Gastroesophageal sphincter (tissue), 4 donors: ENCODE measurements around the gene ANGEL1. TPM values are rescaled to one million over a fixed set of nuclear protein-coding genes. Genes with fewer than 3 reads are reported as not detected.

ENCODE experiments used
- ATAC-seq: fragments of 150-250 bp; one replicate; pipeline ENCODE4 v1.9.1; 2016; ENCODE audit warnings: mild to moderate bottlenecking, moderate library complexity
- H3K27ac ChIP-seq, 4 donors: fragments of 200-600 bp; sonication (generic) in 3 of 4; 1 replicate in 3 of 4; 2 replicates in 1 of 4; pipeline ENCODE4 v1.5.1; 2016 to 2019
- H3K27me3 ChIP-seq: fragments of 200-600 bp; sonication (generic); one replicate; pipeline ENCODE4 v1.5.1; 2019
- H3K36me3 ChIP-seq, 2 donors: fragments of 200-600 bp; sonication (generic); one replicate each; pipeline ENCODE4 v1.5.1; 2019; ENCODE audit warnings: control low read depth in 1 of 2
- H3K4me1 ChIP-seq, 3 donors: fragments of 200-600 bp; sonication (generic); 1 replicate in 2 of 3; 2 replicates in 1 of 3; pipeline ENCODE4 v1.5.1; 2016 to 2019; ENCODE audit warnings: control low read depth in 2 of 3
- H3K4me3 ChIP-seq, 2 donors: fragments of 200-600 bp; sonication (generic); one replicate each; pipeline ENCODE4 v1.5.1; 2019; ENCODE audit warnings: mild to moderate bottlenecking in 1 of 2, moderate library complexity in 1 of 2
- H3K9me3 ChIP-seq, 3 donors: fragments of 200-600 bp; sonication (generic); one replicate each; pipeline ENCODE4 v1.5.1; 2017 to 2019; ENCODE audit warnings: control low read depth in 2 of 3
- CTCF ChIP-seq, 4 experiments: fragments of 200-600 bp in 2 of 4; fragments of 450-650 bp in 2 of 4; sonication (generic) in 1 of 4; IDR thresholded peaks; one replicate each; pipeline ENCODE4 v1.5.1; 2017 to 2019; ENCODE audit warnings: antibody characterized with exemption in 4 of 4, mild to moderate bottlenecking in 2 of 4, moderate library complexity in 2 of 4
- EP300 ChIP-seq: sonication (generic); formaldehyde crosslinking; IDR thresholded peaks from one replicate; pipeline ENCODE4 v1.6.1; 2017; ENCODE audit warnings: antibody characterized with exemption, mild to moderate bottlenecking
- POLR2A ChIP-seq, 2 donors: fragments of 450-650 bp; IDR thresholded peaks; one replicate each; pipeline ENCODE4 v1.6.1; 2017; ENCODE audit warnings: antibody characterized with exemption in 2 of 2, mild to moderate bottlenecking in 2 of 2, moderate library complexity in 1 of 2
- POLR2AphosphoS5 ChIP-seq: sonication (generic); formaldehyde crosslinking; IDR thresholded peaks from one replicate; pipeline ENCODE4 v1.6.1; 2017; ENCODE audit warnings: antibody characterized with exemption
- WGBS, 2 donors: methylation state at CpG; one replicate each; pipeline ENCODE4 v1.1.5; 2018; ENCODE audit warnings: low coverage in 1 of 2; 5-methylcytosine and 5-hydroxymethylcytosine counted together
- total RNA-seq, 4 donors: library from RNA; depleted of rRNA; stranded (reverse); fragments of >200 nt; gene quantifications; one replicate each; pipeline ENCODE4 v1.1.0, GENCODE V29; 2016

Gene ANGEL1
- total RNA-seq, 4 donors from 2014 or later = 9.0 to 27.5 (median 12.2) TPM

GRCh38 chr14:76769636-76770292 is 42.9 kb downstream of the ANGEL1 start:
- Histone ChIP-seq H3K27ac (no peak overlapping the region), H3K27me3 (no peaks in the 10 kb centered on the region), H3K36me3 (no peaks in the 10 kb centered on the region), H3K4me1 (peaks cover 0 to 60% (median 15%) of the 10 kb centered on the region in 3 donors), H3K9me3 (no peaks in the 10 kb centered on the region), H3K4me3 (no peak overlapping the region)
- ATAC-seq = no peak
- WGBS, 2 donors = 38 to 62% methylated on average over 1 to 4 of the region's 18 CpGs
- TF ChIP-seq POLR2AphosphoS5 = no peak
- no peak for TF ChIP-seq CTCF (IDR thresholded peaks at IDR 0.05)

GRCh38 chr14:76768671-76769500 is 43.8 kb downstream of the ANGEL1 start:
- ATAC-seq = no peak
- Histone ChIP-seq H3K36me3 (no peaks in the 10 kb centered on the region), H3K4me1 (peaks cover 0 to 61% (median 14%) of the 10 kb centered on the region in 3 donors), H3K27ac (peak overlapping the region in 3 of 4 donors; percentile 39 to 62 (median 56)), H3K9me3 (no peaks in the 10 kb centered on the region), H3K27me3 (no peaks in the 10 kb centered on the region), H3K4me3 (no peak overlapping the region)
- WGBS, 2 donors = 48 to 100% methylated on average over 1 to 6 of the region's 11 CpGs
- TF ChIP-seq EP300 (no peak), POLR2AphosphoS5 (no peak), CTCF (IDR thresholded peaks at IDR 0.05) (no peak), POLR2A (IDR thresholded peaks at IDR 0.05) (no peak)

GRCh38 chr14:76767681-76768656 is 44.7 kb downstream of the ANGEL1 start:
- no peaks in the 10 kb centered on the region for H3K36me3 ChIP-seq
- no peaks in the 10 kb centered on the region for H3K27me3 ChIP-seq
- no peak overlapping the region for H3K4me3 ChIP-seq
- TF ChIP-seq CTCF (IDR thresholded peaks at IDR 0.05) = no peak
- no peak for TF ChIP-seq POLR2A (IDR thresholded peaks at IDR 0.05)
- no peak for TF ChIP-seq POLR2AphosphoS5
- TF ChIP-seq EP300 = no peak
- H3K27ac ChIP-seq = peak overlapping the region in 3 of 4 donors; percentile 39 to 62 (median 56)
- peak; percentile 64 for ATAC-seq
- H3K4me1 ChIP-seq = peaks cover 0 to 62% (median 12%) of the 10 kb centered on the region in 3 donors
- WGBS, 2 donors = 50 to 93% methylated on average over 2 to 5 of the region's 15 CpGs
- H3K9me3 ChIP-seq = no peaks in the 10 kb centered on the region

- H3K4me3 ChIP-seq = no peak overlapping the region
- H3K27ac ChIP-seq = peak overlapping the region in 1 of 4 donors; percentile 35
- no peak for ATAC-seq
- no peaks in the 10 kb centered on the region for H3K27me3 ChIP-seq
- H3K9me3 ChIP-seq = no peaks in the 10 kb centered on the region
- TF ChIP-seq POLR2AphosphoS5 = no peak
- H3K4me1 ChIP-seq = peaks cover 0 to 71% (median 19%) of the 10 kb centered on the region in 3 donors
- WGBS, 2 donors = 75 to 88% methylated on average over 1 to 2 of the region's 6 CpGs
- H3K36me3 ChIP-seq = no peaks in the 10 kb centered on the region
Measured at GRCh38 chr14:76765461-76765931, 47.2 kb downstream of the ANGEL1 start.
